Calu3 (cell line): ENCODE results near the gene PAEP. TPM values are rescaled to one million over a fixed set of nuclear protein-coding genes. Genes with fewer than 3 reads are reported as not detected.

ENCODE experiments used
- BruUV-seq: library from RNA; stranded (reverse); fragments of 400-500 nt; replicated peaks from 2 replicates; lab custom pipeline; 2021; lab: Mats Ljungman, UMichigan
- CTCF ChIA-PET: fragments of 300-600 bp; sonication (Branson Sonifier 250); formaldehyde crosslinking; loops from one replicate; lab custom pipeline; 2022; ENCODE audit warnings: antibody characterized with exemption; lab: Charles Lee
- DNase-seq: peaks from one replicate; pipeline ENCODE4 v3.0.0; 2022
- H3K27ac Mint-ChIP-seq: one replicate; pipeline ENCODE4 v1.8.0; 2022; ENCODE audit warnings: mixed read lengths; ENCODE audit not compliant: unreplicated experiment
- H3K27me3 Mint-ChIP-seq: one replicate; pipeline ENCODE4 v1.8.0; 2022; ENCODE audit warnings: mixed read lengths; ENCODE audit not compliant: unreplicated experiment
- H3K36me3 Mint-ChIP-seq: one replicate; pipeline ENCODE4 v1.8.0; 2022; ENCODE audit warnings: mild to moderate bottlenecking, moderate library complexity, mixed read lengths; ENCODE audit not compliant: insufficient read depth, unreplicated experiment
- H3K4me1 Mint-ChIP-seq: one replicate; pipeline ENCODE4 v1.8.0; 2022; ENCODE audit warnings: mild to moderate bottlenecking, low read depth, mixed read lengths; ENCODE audit not compliant: unreplicated experiment
- H3K4me3 Mint-ChIP-seq: one replicate; pipeline ENCODE4 v1.8.0; 2022; ENCODE audit warnings: mild to moderate bottlenecking, low read depth, moderate library complexity, mixed read lengths; ENCODE audit not compliant: unreplicated experiment
- H3K9me3 Mint-ChIP-seq: one replicate; pipeline ENCODE4 v1.8.0; 2022; ENCODE audit warnings: low read depth, mixed read lengths; ENCODE audit not compliant: unreplicated experiment
- intact Hi-C: fragments of 100-400 bp; cut with micrococcal nuclease; formaldehyde crosslinking; loops from one replicate; pipeline ENCODE4 v1.10.0; 2022; ENCODE audit not compliant: unreplicated experiment
- total RNA-seq: library from RNA; stranded (reverse); gene quantifications from 2 replicates; pipeline ENCODE4 v1.2.3, GENCODE V29; 2022
- TF ChIP-seq, protein P1 (sequence below): fragments of 200-600 bp; IDR thresholded peaks from one replicate; pipeline ENCODE4 v1.8.0; 2022; ENCODE audit warnings: antibody characterized with exemption; ENCODE audit not compliant: unreplicated experiment

PAEP gene
- total RNA-seq, 1 experiment from 2014 or later = 0.45 TPM

- CTCF ChIA-PET = no interaction called here
- Mint-ChIP-seq H3K36me3 (peaks cover 6% of the 10 kb centered on the region), H3K27ac (no peak overlapping the region), H3K4me3 (no peak overlapping the region), H3K9me3 (no peaks in the 10 kb centered on the region), H3K4me1 (no peaks in the 10 kb centered on the region), H3K27me3 (peaks cover 62% of the 10 kb centered on the region)
- intact Hi-C loops = no loop called here
- DNase-seq = no peak
- TF ChIP-seq, protein P1, sequence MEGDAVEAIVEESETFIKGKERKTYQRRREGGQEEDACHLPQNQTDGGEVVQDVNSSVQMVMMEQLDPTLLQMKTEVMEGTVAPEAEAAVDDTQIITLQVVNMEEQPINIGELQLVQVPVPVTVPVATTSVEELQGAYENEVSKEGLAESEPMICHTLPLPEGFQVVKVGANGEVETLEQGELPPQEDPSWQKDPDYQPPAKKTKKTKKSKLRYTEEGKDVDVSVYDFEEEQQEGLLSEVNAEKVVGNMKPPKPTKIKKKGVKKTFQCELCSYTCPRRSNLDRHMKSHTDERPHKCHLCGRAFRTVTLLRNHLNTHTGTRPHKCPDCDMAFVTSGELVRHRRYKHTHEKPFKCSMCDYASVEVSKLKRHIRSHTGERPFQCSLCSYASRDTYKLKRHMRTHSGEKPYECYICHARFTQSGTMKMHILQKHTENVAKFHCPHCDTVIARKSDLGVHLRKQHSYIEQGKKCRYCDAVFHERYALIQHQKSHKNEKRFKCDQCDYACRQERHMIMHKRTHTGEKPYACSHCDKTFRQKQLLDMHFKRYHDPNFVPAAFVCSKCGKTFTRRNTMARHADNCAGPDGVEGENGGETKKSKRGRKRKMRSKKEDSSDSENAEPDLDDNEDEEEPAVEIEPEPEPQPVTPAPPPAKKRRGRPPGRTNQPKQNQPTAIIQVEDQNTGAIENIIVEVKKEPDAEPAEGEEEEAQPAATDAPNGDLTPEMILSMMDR = no peak
- no TSS peak for BruUV-seq
Measured at GRCh38 chr9:135555203-135555602, 6.4 kb upstream of the PAEP start.

DNA sequence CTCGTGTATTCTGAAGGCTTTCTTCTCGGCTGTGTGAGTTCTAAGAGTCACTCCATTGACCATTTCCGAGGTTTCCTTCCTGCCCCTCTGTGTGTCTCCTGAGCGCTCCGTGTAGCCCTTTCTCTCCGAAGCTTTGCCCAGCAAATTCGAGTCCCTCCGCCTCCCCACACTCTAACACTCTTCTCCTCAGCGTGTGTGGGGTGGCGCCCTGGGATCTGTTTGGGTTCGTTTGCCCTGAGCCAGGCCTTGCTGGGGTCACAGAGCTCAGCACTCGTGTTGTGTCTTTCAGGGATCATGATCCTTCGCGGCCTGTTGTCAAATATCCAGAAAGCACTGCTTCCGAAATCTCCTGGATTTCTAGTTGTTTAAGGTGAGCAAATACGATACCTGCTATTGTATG is 5.6 kb upstream of the PAEP start:
- BruUV-seq = no TSS peak
- DNase-seq = no peak
- TF ChIP-seq, protein P1 = no peak
- no peaks in the 10 kb centered on the region for H3K9me3 Mint-ChIP-seq
- peaks cover 1% of the 10 kb centered on the region for H3K36me3 Mint-ChIP-seq
- H3K27ac Mint-ChIP-seq = no peak overlapping the region
- H3K4me3 Mint-ChIP-seq = no peak overlapping the region
- intact Hi-C loops = no loop called here
- no peaks in the 10 kb centered on the region for H3K4me1 Mint-ChIP-seq
- CTCF ChIA-PET = no interaction called here
- H3K27me3 Mint-ChIP-seq = peaks cover 55% of the 10 kb centered on the region

- Mint-ChIP-seq H3K9me3 (peaks cover 2% of the 10 kb centered on the region), H3K36me3 (no peaks in the 10 kb centered on the region), H3K4me1 (no peaks in the 10 kb centered on the region), H3K4me3 (no peak overlapping the region), H3K27ac (no peak overlapping the region), H3K27me3 (peaks cover 46% of the 10 kb centered on the region)
- CTCF ChIA-PET = no interaction called here
- no peak for DNase-seq
- intact Hi-C loops = no loop called here
- TF ChIP-seq, protein P1 = no peak
- BruUV-seq = no TSS peak
Measured at GRCh38 chr9:135559606-135560005, 1.9 kb upstream of the PAEP start.

DNA sequence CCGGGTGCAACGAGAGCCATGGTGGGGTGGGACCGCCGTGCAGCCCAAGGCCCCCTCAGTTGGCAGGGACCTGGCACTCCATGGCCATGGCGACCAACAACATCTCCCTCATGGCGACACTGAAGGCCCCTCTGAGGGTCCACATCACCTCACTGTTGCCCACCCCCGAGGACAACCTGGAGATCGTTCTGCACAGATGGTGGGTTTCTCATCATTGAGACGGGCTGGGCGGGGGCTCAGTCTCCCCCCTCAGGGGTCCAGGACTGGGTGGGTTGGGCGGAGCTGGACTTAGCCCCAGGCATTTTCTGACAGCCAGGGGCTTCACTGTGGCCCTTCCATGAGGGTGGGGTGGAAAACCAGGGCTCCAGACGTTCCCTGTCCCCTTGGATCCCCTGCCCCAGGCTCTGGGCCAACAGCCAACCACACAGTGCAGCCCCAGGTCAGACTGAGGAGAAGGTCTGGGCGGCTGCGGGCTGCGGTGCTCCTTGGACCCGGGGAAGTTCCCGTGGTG is 734 bp downstream of the PAEP start:
- H3K4me3 Mint-ChIP-seq = no peak overlapping the region
- no TSS peak for BruUV-seq
- peaks cover 6% of the 10 kb centered on the region for H3K4me1 Mint-ChIP-seq
- CTCF ChIA-PET = no interaction called here
- peaks cover 51% of the 10 kb centered on the region for H3K27me3 Mint-ChIP-seq
- no peak overlapping the region for H3K27ac Mint-ChIP-seq
- intact Hi-C loops = no loop called here
- TF ChIP-seq, protein P1 = no peak
- H3K36me3 Mint-ChIP-seq = no peaks in the 10 kb centered on the region
- peaks cover 2% of the 10 kb centered on the region for H3K9me3 Mint-ChIP-seq
- DNase-seq = no peak
